22Rv1 (cell line): Measurements from ENCODE around the gene IFI6.

ENCODE experiments used
- ZFX ChIP-seq: fragments of 450-650 bp; IDR thresholded peaks from 2 replicates; pipeline ENCODE4 v1.6.1; 2017; ENCODE audit warnings: antibody characterized with exemption, borderline replicate concordance
- TF ChIP-seq, protein P1 (sequence below): fragments of 450-650 bp; IDR thresholded peaks from 2 replicates; pipeline ENCODE4 v1.5.1; 2017; ENCODE audit warnings: mild to moderate bottlenecking

- TF ChIP-seq, protein P1, sequence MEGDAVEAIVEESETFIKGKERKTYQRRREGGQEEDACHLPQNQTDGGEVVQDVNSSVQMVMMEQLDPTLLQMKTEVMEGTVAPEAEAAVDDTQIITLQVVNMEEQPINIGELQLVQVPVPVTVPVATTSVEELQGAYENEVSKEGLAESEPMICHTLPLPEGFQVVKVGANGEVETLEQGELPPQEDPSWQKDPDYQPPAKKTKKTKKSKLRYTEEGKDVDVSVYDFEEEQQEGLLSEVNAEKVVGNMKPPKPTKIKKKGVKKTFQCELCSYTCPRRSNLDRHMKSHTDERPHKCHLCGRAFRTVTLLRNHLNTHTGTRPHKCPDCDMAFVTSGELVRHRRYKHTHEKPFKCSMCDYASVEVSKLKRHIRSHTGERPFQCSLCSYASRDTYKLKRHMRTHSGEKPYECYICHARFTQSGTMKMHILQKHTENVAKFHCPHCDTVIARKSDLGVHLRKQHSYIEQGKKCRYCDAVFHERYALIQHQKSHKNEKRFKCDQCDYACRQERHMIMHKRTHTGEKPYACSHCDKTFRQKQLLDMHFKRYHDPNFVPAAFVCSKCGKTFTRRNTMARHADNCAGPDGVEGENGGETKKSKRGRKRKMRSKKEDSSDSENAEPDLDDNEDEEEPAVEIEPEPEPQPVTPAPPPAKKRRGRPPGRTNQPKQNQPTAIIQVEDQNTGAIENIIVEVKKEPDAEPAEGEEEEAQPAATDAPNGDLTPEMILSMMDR, result no peak
- TF ChIP-seq ZFX, result no peak
Observed at GRCh38 chr1:27648602-27649305, 23.2 kb downstream of the IFI6 start.
